Right ventricle myocardium inferior (tissue), 1 donor: ENCODE measurements around the gene KRTAP29-1. TPM values are rescaled to one million over a fixed set of nuclear protein-coding genes. Genes with fewer than 3 reads are reported as not detected.
"Not testable (repeated sequence)": the region's sequence is repeated elsewhere in the genome, so short reads cannot be mapped to it uniquely, and the experiment has no call there.

Source experiments
- ATAC-seq: fragments of 200-7000 bp; cut with Tn5 transposase; one replicate; pipeline ENCODE4 v1.9.1; 2020; ENCODE audit warnings: mild to moderate bottlenecking, moderate library complexity
- DNase-seq: peaks from one replicate; pipeline ENCODE4 v3.0.0; 2021; ENCODE audit errors: missing footprints
- intact Hi-C: fragments of 100-400 bp; cut with DNase I; formaldehyde crosslinking; loops from one replicate; pipeline ENCODE4 v1.11.0; 2022
- total RNA-seq: library from RNA; stranded (reverse); fragmentation: NEBNext Ultra II Directional; extraction: Animal tissue kit (Norgen Biotek cat#: 25700); gene quantifications from one replicate; pipeline ENCODE4 v1.2.1, GENCODE V29; 2021
- donor health status: DM: no; HTN: yes; CAD: no; lungs with severe emphysema.

Gene KRTAP29-1
- total RNA-seq, 1 donor from 2014 or later: not detected

- ATAC-seq (peak; percentile 92), DNase-seq (peak; percentile 78)
- intact Hi-C loops: loop anchor here (10.0 kb wide), 1 partner anchor 156 kb away; the partner anchor contains the start of gene KRT32
Measured at GRCh38 chr17:41308251-41308917, 5.7 kb upstream of the KRTAP29-1 start.

- DNase-seq (peak; percentile 88), ATAC-seq (no peak)
- intact Hi-C loops: loop anchor here (10.0 kb wide), 1 partner anchor 157 kb away; the partner anchor contains the start of gene KRT32
Measured at GRCh38 chr17:41307647-41308046, 5.0 kb upstream of the KRTAP29-1 start.

- ATAC-seq (no peak), DNase-seq (no peak)
- intact Hi-C loops: loop anchor here (10.0 kb wide), 1 partner anchor 161 kb away; the partner anchor contains the start of gene KRT32
Measured at GRCh38 chr17:41304091-41304490, 1.4 kb upstream of the KRTAP29-1 start.

- ATAC-seq: no peak
- no peak for DNase-seq
- intact Hi-C loops: loop anchor here (10.0 kb wide), 1 partner anchor 162 kb away; the partner anchor contains the start of gene KRT32
Measured at GRCh38 chr17:41302981-41303380, 330 bp upstream of the KRTAP29-1 start.

GRCh38 chr17:41301204-41301790, 1.4 kb downstream of the KRTAP29-1 start:
- no peak for DNase-seq
- intact Hi-C loops: loop anchor here (10.0 kb wide), 1 partner anchor 164 kb away; the partner anchor contains the start of gene KRT32
- no peak for ATAC-seq

- no peak for DNase-seq
- intact Hi-C loops: no loop called here
- ATAC-seq: no peak
Measured at GRCh38 chr17:41298458-41299135, 4.1 kb downstream of the KRTAP29-1 start.

- ATAC-seq (no peak), DNase-seq (no peak)
Measured at GRCh38 chr17:41296846-41297245, 5.8 kb downstream of the KRTAP29-1 start.

GRCh38 chr17:41294016-41294415, 8.6 kb downstream of the KRTAP29-1 start:
- intact Hi-C loops: no loop called here
- DNase-seq: no peak

More at GRCh38 chr17:41296846-41297245, 5.8 kb downstream of the KRTAP29-1 start:
- intact Hi-C loops: no loop called here

GRCh38 chr17:41287050-41287449, 15.6 kb downstream of the KRTAP29-1 start:
- intact Hi-C loops: no loop called here
- ATAC-seq: no peak
- DNase-seq: no peak

More at GRCh38 chr17:41294016-41294415, 8.6 kb downstream of the KRTAP29-1 start:
- no peak for ATAC-seq

- intact Hi-C loops: no loop called here
- DNase-seq (no peak), ATAC-seq (no peak)
Measured at GRCh38 chr17:41284546-41284945, 18.1 kb downstream of the KRTAP29-1 start.

- intact Hi-C loops: no loop called here
- no peak for ATAC-seq
- no peak for DNase-seq
Measured at GRCh38 chr17:41284043-41284442, 18.6 kb downstream of the KRTAP29-1 start.

GRCh38 chr17:41278176-41278955, 24.3 kb downstream of the KRTAP29-1 start:
- ATAC-seq: no peak
- intact Hi-C loops: no loop called here
- DNase-seq: no peak

GRCh38 chr17:41275648-41276190, 26.9 kb downstream of the KRTAP29-1 start, which contains the start of gene KRTAP9-7:
TSS of gene KRTAP9-7 (plus strand) at chr17:41275698. CDS start at chr17:41275698, 0 bp downstream.
- intact Hi-C loops, ATAC-seq: not testable (repeated sequence)

GRCh38 chr17:41271858-41272257, 30.8 kb downstream of the KRTAP29-1 start:
- no peak for DNase-seq
- no peak for ATAC-seq
- intact Hi-C loops: no loop called here

More at GRCh38 chr17:41275648-41276190, 26.9 kb downstream of the KRTAP29-1 start, which contains the start of gene KRTAP9-7:
- not testable (repeated sequence) for DNase-seq

- ATAC-seq, DNase-seq, intact Hi-C loops: not testable (repeated sequence)
Measured at GRCh38 chr17:41271323-41271722, 31.3 kb downstream of the KRTAP29-1 start.

- intact Hi-C loops: no loop called here
- ATAC-seq: no peak
- DNase-seq: no peak
Measured at GRCh38 chr17:41267711-41268110, 34.9 kb downstream of the KRTAP29-1 start.

GRCh38 chr17:41265078-41265477, 37.6 kb downstream of the KRTAP29-1 start, which contains the start of gene KRTAP9-6:
TSS of gene KRTAP9-6 (plus strand) at chr17:41265378. CDS start at chr17:41265378, 0 bp downstream.
- ATAC-seq: no peak
- intact Hi-C loops: no loop called here
- DNase-seq: no peak

GRCh38 chr17:41264599-41264998, 38.1 kb downstream of the KRTAP29-1 start:
- ATAC-seq (no peak), DNase-seq (no peak)
- intact Hi-C loops: no loop called here
